Effector CD8-positive, alpha-beta T cell (primary cell): Measurements from ENCODE around the gene PARN.
"Not testable (repeated sequence)": the region's sequence is repeated elsewhere in the genome, so short reads cannot be mapped to it uniquely, and the experiment has no call there.

Experiments
- DNase-seq: peaks from one replicate; lab custom pipeline; 2025; lab: John Stamatoyannopoulos, UW

The PARN gene

DNA sequence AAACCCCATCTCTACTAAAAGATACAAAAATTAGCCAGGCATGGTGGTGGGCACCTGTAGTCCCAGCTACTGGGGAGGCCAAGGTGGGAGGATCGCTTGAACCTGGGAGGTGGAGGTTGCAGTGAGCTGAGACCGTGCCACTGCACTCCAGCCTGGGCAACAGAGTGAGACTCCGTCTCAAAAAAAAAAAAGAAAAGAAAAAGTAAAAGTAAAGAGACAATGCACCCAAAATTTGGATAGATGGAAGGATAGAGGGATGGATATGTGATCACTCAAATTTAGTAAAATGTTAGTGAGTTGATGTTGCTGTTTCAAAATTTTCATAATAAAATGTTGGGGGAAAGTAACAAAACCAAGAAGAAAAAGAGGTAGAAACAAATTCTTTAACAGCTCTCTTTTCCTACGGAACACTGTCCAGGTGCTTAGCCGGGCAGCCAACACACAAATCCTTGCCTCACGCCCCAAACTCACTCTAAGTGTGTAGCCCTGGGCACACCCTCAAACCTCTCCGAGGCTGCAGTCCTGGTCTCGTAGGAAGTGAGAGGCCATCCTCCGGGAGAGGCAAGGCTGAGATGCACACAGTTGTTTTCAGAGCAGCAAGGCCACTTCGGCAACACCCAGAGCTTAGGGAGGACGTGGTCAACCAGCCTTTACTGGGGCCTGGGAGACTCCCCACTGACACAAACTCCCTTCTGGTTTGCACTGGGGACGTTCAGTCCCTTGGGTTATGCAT, 228.9 kb downstream of the PARN start:
- DNase-seq: not testable (repeated sequence)

DNA sequence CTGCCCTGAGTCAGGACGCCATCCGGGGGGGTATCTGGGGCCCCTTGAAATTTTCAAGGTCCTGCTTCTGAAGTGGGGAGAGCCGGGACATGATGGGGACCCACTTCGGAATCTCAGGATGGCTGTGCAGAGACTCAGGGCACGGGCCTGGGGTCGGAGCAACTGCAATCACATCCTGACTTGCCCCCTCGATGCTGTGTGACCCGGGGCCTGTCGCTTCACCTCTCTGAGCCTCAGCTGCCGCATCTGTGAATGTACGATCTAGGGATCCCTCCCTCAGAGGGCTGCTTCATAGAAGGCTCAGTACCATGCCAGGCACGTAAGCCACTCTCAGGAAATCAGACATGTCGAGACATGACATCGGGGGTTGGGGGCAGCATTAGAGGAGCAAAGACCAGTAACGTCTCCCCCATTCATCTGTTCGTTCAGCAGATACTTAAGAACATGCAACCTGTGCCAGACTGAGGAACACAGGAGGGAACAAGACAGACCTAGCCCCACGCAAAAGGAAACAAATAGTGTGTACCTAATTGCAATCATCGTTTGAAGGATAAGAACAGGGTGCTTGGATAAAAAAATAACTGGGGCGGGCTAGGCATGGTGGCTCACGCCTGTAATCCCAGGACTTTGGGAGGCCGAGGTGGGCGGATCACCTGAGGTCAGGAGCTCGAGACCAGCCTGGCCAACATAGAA, 229.6 kb downstream of the PARN start:
- DNase-seq: no peak

DNA sequence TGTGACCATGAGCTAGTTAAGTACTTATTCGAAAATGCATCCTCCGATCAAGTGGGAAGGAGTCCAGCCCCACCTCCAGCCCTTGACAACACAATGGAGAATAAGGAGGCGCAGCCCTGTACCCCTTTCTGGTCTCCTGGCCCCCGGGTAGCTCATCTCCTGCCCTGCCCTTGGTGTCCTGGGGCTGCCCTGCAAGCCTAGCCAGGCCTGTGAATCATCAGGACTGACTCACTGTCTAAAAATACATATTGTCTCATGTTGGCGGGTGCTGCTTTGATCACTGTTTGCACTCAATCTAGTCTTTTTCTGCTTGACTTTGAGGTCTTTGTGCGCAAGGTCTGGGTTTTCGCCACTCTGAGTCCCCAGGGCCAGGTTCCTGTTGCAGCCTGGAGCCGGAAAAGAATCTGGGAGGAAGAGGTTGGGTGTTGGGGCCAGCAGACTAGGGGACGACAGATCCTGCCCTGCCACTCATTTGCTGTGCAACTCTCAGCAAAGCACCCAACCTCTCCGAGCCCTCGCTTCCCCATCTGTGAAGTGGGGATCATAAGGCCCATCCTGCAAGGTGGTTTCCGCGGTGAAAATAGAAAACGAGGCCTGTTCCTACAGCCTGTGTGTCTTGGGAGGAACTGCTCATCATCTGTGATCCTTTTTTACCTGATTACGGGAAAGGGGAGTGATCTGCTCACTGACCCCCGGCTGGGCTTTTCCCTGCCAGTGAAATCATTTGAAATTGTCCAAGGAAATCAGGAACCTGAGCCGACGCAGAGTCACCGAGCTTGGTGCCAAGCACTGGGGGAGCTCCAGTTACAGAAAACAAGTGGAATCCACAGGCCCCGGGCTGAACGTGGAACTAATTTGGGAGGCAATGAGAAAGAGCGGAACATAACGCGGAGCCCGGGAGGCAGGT, 230.4 kb downstream of the PARN start:
- no peak for DNase-seq

DNA sequence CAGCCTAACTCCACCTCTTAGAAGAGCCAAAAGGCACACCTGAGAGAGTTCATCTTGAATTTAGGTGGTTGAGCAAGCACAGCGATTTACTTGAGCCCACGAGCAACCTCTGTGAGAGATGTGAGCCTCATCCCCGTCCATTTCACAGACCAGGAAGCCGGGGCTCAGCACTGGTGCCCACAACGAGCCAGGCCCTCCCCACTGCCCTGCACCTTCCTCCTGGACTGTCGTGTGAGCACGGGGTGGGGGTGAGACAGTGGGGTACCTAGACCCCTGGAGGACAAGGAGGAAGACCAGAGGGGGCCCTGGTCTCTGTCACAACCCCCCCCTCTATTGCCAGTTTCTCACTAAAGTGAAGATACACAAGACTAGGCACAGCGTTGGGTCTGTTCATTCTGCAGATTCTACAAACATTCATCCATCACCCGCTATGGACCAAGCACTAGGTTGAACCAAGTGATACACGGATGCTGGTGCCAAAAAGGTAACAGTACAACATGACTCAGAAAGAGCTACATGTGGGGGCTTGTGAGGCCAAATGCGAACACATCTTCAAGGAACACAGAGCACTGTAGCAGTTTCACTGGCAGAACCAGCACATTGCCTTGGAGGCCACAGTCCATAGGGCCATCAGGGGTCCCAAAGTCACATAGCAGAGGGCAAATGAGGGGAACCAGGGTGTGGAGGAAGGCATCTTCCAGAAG, 231.9 kb downstream of the PARN start:
- no peak for DNase-seq

DNA sequence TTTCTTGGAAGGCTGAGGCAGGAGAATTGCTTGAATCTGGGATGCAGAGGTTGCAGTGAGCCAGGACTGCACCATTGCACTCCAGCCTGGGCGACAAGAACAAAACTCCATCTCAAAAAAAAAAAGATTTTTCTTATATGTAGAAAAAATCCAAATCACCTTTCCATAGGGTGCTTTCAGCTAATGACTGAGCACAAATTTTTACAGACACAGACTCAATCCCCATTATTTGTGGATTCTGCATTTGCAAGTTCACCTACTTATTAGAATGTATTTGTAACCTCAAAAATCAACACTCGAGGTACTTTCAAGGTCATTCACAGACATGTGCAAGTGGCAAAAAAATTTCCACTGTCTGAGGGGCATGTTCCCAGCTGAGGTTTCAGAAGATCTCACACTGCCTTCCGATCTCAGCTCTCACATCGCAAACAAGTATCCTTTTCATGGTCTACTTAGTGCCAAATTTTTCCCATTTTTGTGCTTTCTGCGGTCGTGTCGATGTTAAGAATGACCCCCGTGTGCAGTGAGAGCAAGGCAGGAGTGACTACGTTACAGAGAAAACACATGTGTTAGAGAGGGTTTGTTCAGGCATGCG, 234.3 kb downstream of the PARN start:
- DNase-seq: not testable (repeated sequence)

DNA sequence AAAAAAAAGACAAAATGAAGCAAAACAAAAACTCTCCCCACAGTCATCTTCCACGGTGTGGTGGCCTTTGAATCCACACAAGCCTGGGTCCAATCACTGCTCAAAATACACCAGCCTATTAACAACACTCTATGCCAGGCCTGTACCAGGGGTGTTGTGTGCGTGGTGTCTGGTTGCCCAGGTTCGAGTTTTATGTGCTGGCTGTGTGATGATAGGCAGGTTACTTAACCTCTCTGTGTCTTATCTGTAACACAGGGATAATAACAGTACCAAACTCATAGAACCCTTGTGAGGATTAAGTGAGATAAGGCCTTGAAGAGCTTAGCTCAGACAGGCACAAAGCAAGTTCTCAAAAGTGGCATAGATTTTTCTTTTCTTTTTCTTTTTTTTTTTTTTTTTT, 235.2 kb downstream of the PARN start:
- no peak for DNase-seq

DNA sequence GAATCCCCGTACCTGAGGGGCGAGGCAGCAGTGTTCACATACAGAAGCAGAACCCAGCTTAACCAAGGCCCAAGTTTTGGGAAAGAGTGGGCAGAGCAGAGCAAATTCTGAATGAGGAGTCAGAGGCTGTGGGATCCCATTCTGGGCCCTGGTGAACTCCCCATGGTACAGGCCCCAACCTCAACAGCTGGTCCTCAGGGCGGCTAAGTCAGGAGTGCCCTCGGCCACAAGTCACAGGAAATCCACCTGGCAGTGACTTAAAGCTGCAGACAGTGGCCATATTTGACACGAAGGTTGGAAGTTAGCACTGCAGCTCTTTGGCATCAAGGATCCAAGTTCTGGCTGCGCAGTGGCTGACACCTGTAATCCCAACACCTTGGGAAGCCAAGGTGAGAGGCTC, 237.1 kb downstream of the PARN start:
- DNase-seq: no peak

DNA sequence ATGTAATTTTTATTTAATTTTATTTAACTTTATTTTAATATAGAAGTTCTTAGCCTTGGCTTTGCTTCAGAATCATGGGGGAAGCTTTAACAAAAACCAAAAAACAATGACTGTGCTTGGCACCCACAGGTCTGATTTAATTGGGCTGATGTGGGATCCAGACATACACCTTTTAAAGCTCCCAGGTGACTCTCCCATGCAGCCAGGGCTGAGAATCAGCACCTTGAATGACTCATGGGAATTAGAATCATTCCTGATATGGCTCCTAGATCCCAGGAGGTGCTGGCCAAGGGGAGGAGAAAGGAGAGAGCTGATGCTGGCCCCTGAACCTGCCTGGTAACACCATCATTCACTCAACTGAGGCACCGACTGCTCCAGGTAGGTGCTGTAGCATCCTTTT, 240.7 kb downstream of the PARN start:
- DNase-seq: no peak

DNA sequence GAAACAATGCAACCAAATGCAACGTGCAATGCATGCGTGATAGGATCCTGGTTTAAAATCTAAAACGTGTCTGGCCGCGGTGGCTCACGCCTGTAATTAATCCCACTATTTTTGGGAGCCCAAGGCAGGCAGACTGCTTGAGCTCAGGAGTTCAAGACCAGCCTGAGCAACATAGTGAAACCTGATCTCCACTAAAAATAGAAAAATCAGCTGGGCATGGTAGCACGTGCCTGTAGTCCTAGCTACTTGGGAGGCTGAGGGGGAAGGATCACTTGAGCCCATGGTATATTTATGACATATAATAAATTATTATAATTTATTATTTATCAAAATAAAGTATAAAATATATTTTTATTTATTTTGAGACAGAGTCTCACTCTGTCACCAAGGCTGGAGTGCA, 241.8 kb downstream of the PARN start:
- no peak for DNase-seq

DNA sequence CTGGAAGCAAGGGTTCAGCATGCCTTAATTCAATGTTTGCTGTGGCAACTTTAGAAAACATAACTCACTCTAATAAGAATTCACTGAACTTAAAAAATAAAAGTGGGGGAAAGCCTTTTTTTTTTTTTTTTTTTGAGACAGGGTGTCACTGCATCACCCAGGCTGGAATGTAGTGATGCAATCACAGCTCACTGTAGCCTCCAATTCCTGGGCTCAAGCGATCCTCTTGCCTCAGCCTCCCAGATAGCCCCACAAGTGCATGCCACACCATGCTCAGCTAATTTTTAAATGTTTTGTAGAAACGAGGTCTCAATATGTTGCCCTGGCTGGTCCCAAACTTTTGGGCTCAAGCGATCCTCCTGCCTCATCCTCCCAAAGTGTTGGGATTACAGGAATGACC, 243.9 kb downstream of the PARN start:
- DNase-seq: no peak
